LNCaP clone FGC (cell line): ENCODE data around the gene FRMD8.

Source experiments
- DNase-seq: peaks from one replicate; pipeline ENCODE4 v3.0.0-alpha.2; 2011; ENCODE audit warnings: low read depth
- H3K4me3 ChIP-seq: 2 replicates; pipeline ENCODE4 v1.5.1; 2011; ENCODE audit warnings: mild to moderate bottlenecking, low read depth, low read length, control low read depth
- CTCF ChIP-seq: IDR thresholded peaks from 2 replicates; pipeline ENCODE4 v1.5.1; 2012; ENCODE audit warnings: mild to moderate bottlenecking; ENCODE audit not compliant: control insufficient read depth, insufficient read depth; ENCODE audit errors: extremely low read depth

Gene FRMD8

GRCh38 chr11:65376138-65376713 lies 10.2 kb upstream of the FRMD8 start:
- no peak for TF ChIP-seq CTCF
- H3K4me3 ChIP-seq: no peak overlapping the region
- DNase-seq: no peak

GRCh38 chr11:65377036-65377435 lies 9.4 kb upstream of the FRMD8 start:
- no peak overlapping the region for H3K4me3 ChIP-seq
- no peak for TF ChIP-seq CTCF
- DNase-seq: no peak

- TF ChIP-seq CTCF: no peak
- DNase-seq: no peak
- H3K4me3 ChIP-seq: no peak overlapping the region
Observed at GRCh38 chr11:65377777-65378176, 8.7 kb upstream of the FRMD8 start.

GRCh38 chr11:65378208-65378927 lies 8.1 kb upstream of the FRMD8 start:
- no peak for TF ChIP-seq CTCF
- no peak for DNase-seq
- no peak overlapping the region for H3K4me3 ChIP-seq

- no peak for DNase-seq
- no peak for TF ChIP-seq CTCF
- H3K4me3 ChIP-seq: no peak overlapping the region
Observed at GRCh38 chr11:65378928-65379638, 7.4 kb upstream of the FRMD8 start.

- DNase-seq: no peak
- no peak for TF ChIP-seq CTCF
- no peak overlapping the region for H3K4me3 ChIP-seq
Observed at GRCh38 chr11:65379698-65380459, 6.6 kb upstream of the FRMD8 start.
